Activated gamma-delta T cell treated with Interleukin-2 at 50 U/mL for 16 hours (primary cell): ENCODE data around the gene ABAT.
"Not testable (repeated sequence)": the region's sequence is repeated elsewhere in the genome, so short reads cannot be mapped to it uniquely, and the experiment has no call there.

Source experiments
- DNase-seq: peaks from one replicate; pipeline ENCODE4 v3.0.0-alpha.2; 2020

Gene ABAT

GRCh38 chr16:8682551-8683259 is 8.3 kb downstream of the ABAT start:
- DNase-seq: no peak

- DNase-seq: no peak
Measured at GRCh38 chr16:8683640-8684039, 9.2 kb downstream of the ABAT start.

GRCh38 chr16:8685617-8686016 is 11.2 kb downstream of the ABAT start:
- no peak for DNase-seq

- no peak for DNase-seq
Measured at GRCh38 chr16:8686031-8686621, 11.7 kb downstream of the ABAT start.

- DNase-seq: no peak
Measured at GRCh38 chr16:8686879-8687278, 12.5 kb downstream of the ABAT start.

- DNase-seq: no peak
Measured at GRCh38 chr16:8689686-8690085, 15.3 kb downstream of the ABAT start.

GRCh38 chr16:8691728-8692127 is 17.3 kb downstream of the ABAT start:
- DNase-seq: no peak

GRCh38 chr16:8694795-8695728 is 20.6 kb downstream of the ABAT start:
- no peak for DNase-seq

- no peak for DNase-seq
Measured at GRCh38 chr16:8696880-8697279, 22.5 kb downstream of the ABAT start.

- no peak for DNase-seq
Measured at GRCh38 chr16:8697965-8698364, 23.5 kb downstream of the ABAT start.

GRCh38 chr16:8703693-8704092 is 29.3 kb downstream of the ABAT start:
- DNase-seq: no peak

GRCh38 chr16:8704098-8704497 is 29.7 kb downstream of the ABAT start:
- DNase-seq: no peak

- DNase-seq: not testable (repeated sequence)
Measured at GRCh38 chr16:8705100-8705822, 30.8 kb downstream of the ABAT start.

- no peak for DNase-seq
Measured at GRCh38 chr16:8708536-8708935, 34.1 kb downstream of the ABAT start.

GRCh38 chr16:8712589-8713361 is 38.4 kb downstream of the ABAT start:
- no peak for DNase-seq

GRCh38 chr16:8713635-8714172 is 39.3 kb downstream of the ABAT start:
- DNase-seq: no peak

- no peak for DNase-seq
Measured at GRCh38 chr16:8714174-8714573, 39.8 kb downstream of the ABAT start.

- no peak for DNase-seq
Measured at GRCh38 chr16:8714807-8715206, 40.4 kb downstream of the ABAT start.

- DNase-seq: no peak
Measured at GRCh38 chr16:8716052-8716451, 41.6 kb downstream of the ABAT start.

GRCh38 chr16:8716592-8716991 is 42.2 kb downstream of the ABAT start:
- DNase-seq: no peak

GRCh38 chr16:8717469-8717868 is 43.1 kb downstream of the ABAT start:
- DNase-seq: no peak

- no peak for DNase-seq
Measured at GRCh38 chr16:8717892-8718415, 43.5 kb downstream of the ABAT start.
